8988T (cell line): ENCODE data around the gene EREG.

Source experiments
- DNase-seq: peaks from one replicate; pipeline ENCODE4 v3.0.0; 2011

EREG gene

GRCh38 chr4:74353858-74354257 lies 11.1 kb upstream of the EREG start:
- DNase-seq = no peak

GRCh38 chr4:74357965-74358364 lies 7.0 kb upstream of the EREG start:
- DNase-seq = no peak

GRCh38 chr4:74361671-74362070 lies 3.3 kb upstream of the EREG start:
- DNase-seq = no peak

- no peak for DNase-seq
Observed at GRCh38 chr4:74362347-74362746, 2.6 kb upstream of the EREG start.

GRCh38 chr4:74364256-74364651 lies 691 bp upstream of the EREG start:
- DNase-seq = no peak

GRCh38 chr4:74365761-74366160 lies 816 bp downstream of the EREG start:
- no peak for DNase-seq

GRCh38 chr4:74366367-74366911 lies 1.5 kb downstream of the EREG start:
- no peak for DNase-seq

GRCh38 chr4:74367656-74368290 lies 2.8 kb downstream of the EREG start:
- no peak for DNase-seq

- no peak for DNase-seq
Observed at GRCh38 chr4:74368596-74368995, 3.7 kb downstream of the EREG start.

- no peak for DNase-seq
Observed at GRCh38 chr4:74369855-74370254, 4.9 kb downstream of the EREG start.

- DNase-seq = no peak
Observed at GRCh38 chr4:74370912-74371311, 6.0 kb downstream of the EREG start.

GRCh38 chr4:74374128-74374527 lies 9.2 kb downstream of the EREG start:
- no peak for DNase-seq

- DNase-seq = peak; percentile 19
Observed at GRCh38 chr4:74374561-74375327, 9.8 kb downstream of the EREG start.

GRCh38 chr4:74375824-74376426 lies 11.0 kb downstream of the EREG start:
- DNase-seq = no peak

GRCh38 chr4:74376888-74377483 lies 12.0 kb downstream of the EREG start:
- no peak for DNase-seq

- DNase-seq = no peak
Observed at GRCh38 chr4:74377714-74378113, 12.8 kb downstream of the EREG start.

GRCh38 chr4:74378573-74378972 lies 13.6 kb downstream of the EREG start:
- DNase-seq = no peak

- no peak for DNase-seq
Observed at GRCh38 chr4:74379912-74380311, 15.0 kb downstream of the EREG start.

GRCh38 chr4:74385386-74385785 lies 20.4 kb downstream of the EREG start:
- DNase-seq = no peak

- DNase-seq = no peak
Observed at GRCh38 chr4:74386159-74386558, 21.2 kb downstream of the EREG start.

GRCh38 chr4:74387790-74388189 lies 22.8 kb downstream of the EREG start:
- DNase-seq = no peak

GRCh38 chr4:74389494-74389893 lies 24.5 kb downstream of the EREG start:
- DNase-seq = no peak

GRCh38 chr4:74390677-74391076 lies 25.7 kb downstream of the EREG start:
- no peak for DNase-seq

GRCh38 chr4:74391346-74391745 lies 26.4 kb downstream of the EREG start:
- DNase-seq = no peak
